ENCODE measurements around the gene VCL.

DNA sequence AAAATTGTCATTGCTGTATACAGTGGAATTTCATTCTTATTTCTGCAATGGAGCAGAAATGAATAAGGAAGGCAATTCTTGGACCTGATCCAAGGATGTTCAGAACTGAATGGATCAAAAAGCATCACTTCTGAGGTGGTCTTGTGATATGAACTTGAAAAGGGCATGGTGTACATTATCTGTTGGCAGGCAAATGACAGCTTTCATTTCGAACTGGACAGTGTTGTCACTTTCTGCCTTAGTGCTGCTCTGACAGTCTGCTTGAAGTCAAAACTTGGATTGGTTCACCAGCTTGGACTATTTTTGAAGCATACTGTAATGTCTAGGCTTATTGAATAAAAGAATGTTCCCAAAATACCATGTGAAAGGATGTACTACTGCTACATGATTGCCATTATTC is 52.0 kb downstream of the VCL start:
- TF ChIP-seq POLR2A (IDR thresholded peaks at IDR 0.05; ENCODE audit: low read length) (no peak), GATA1 (IDR thresholded peaks at IDR 0.05; ENCODE audit: low read depth, low read length) (no peak)
